HG02759 (cell line): Measurements from ENCODE around the gene CENPS.

Source experiments
- ATAC-seq: cut with Tn5 transposase; IDR thresholded peaks from one replicate; pipeline ENCODE4 v1.9.1; 2021; ENCODE audit warnings: mild to moderate bottlenecking, moderate library complexity; ENCODE audit not compliant: unreplicated experiment

Gene CENPS

DNA sequence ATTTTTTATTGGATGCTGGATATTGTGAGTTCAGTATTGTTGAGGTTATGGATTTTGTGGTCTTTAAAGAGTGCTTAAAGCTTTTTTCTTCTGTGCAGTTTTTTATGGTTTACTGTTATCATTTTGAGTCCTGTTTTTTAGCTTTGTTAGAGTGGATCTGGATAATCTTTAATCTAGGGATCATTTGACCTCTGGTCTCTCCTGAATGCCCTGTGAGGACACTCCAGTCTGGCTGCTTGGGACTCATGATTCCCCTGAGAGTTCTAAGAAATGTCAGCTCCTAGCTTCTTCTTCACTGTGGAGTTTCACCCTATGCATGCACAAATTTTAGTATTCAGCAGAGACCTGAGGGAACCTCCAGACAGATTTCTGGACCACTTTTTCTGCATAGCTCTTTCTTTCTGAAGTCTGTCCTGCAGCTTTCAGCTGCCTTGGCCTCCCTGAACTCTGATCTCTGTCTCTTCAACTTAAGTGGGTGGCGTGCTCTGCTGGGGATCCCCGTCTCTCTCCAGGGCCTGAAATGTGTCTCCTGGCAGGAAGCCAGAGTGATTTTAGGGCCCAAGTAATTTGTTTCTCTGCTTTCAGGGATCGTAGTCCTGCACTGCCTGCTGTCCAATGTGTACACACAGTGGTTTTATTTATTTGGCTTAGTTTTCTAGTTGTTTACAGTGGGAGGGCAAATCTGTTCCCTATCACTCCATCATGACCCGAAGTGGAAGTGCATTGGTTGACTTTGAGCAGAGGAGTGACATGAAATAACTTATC lies 59.2 kb downstream of the CENPS start:
- no peak for ATAC-seq

DNA sequence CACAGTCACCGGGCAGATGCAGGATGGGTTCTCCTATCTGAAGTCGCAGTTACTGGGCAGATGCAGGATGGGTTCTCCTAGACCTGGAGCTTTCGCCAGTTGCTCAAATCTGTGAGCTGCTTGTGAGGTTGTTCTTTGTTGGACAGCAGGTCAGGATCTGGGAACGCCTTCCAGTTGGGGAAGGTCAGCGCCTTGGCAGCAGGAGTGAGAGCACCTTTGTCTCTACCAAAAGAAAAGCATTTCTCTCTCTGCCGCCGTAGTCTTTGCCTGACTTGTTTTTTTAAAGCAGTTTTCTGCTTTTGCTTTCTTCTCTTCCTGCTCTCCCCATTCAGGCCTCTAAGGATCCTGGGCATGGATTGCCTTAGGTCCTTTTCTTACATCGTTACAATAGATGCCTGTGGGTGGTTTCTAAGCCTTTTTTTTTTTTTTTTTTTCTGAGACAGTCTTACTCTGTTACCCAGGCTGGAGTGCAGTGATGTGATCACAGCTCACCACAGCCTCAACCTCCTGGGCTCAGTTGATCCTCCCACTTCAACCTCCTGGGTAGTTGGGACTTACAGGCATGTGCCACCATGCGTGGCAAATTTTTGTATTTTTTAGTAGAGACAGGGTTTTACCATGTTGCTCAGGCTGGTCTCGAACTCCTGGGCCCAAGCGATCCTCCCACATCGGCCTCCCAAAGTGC lies 60.2 kb downstream of the CENPS start:
- ATAC-seq = no peak
